Panc1 (cell line): ENCODE data around the gene JHY. TPM values are rescaled to one million over a fixed set of nuclear protein-coding genes. Genes with fewer than 3 reads are reported as not detected.

Experiments used
- ATAC-seq: fragments of 200-7000 bp; cut with Tn5 transposase; 2 replicates; pipeline ENCODE4 v1.9.1; 2020; ENCODE audit warnings: mild to moderate bottlenecking, moderate library complexity
- BruUV-seq: library from RNA; stranded (reverse); fragments of 400-500 nt; replicated peaks from 2 replicates; lab custom pipeline; 2021; lab: Mats Ljungman, UMichigan
- CTCF ChIA-PET: fragments of 300-600 bp; sonication (Branson Sonifier 250); formaldehyde crosslinking; loops from one replicate; lab custom pipeline; 2022; ENCODE audit warnings: antibody characterized with exemption; lab: Charles Lee
- POLR2A ChIA-PET: fragments of 300-600 bp; sonication (Branson Sonifier 250); formaldehyde crosslinking; loops from one replicate; lab custom pipeline; 2022; ENCODE audit warnings: antibody characterized with exemption; lab: Charles Lee
- DNase-seq: peaks from one replicate; pipeline ENCODE4 v3.0.0-alpha.2; 2010; ENCODE audit warnings: low read depth, low spot score
- H3K27ac ChIP-seq: 2 replicates; pipeline ENCODE4 v1.5.1; 2011; ENCODE audit warnings: mild to moderate bottlenecking, low read length, inconsistent platforms
- H3K27me3 ChIP-seq: fragments of 200-500 bp; sonication (Bioruptor generic); 2 replicates; pipeline ENCODE4 v1.6.0; 2014; ENCODE audit warnings: low read length, inconsistent platforms; ENCODE audit not compliant: control insufficient read depth, insufficient read depth
- H3K36me3 ChIP-seq: fragments of 200-500 bp; sonication (Bioruptor generic); 2 replicates; pipeline ENCODE4 v1.5.1; 2014; ENCODE audit warnings: inconsistent platforms, mild to moderate bottlenecking, low read length, moderate library complexity; ENCODE audit not compliant: control insufficient read depth, insufficient read depth
- H3K4me1 ChIP-seq: 2 replicates; pipeline ENCODE4 v1.5.1; 2011; ENCODE audit warnings: inconsistent platforms, mild to moderate bottlenecking, low read length, moderate library complexity; ENCODE audit not compliant: control insufficient read depth, insufficient read depth
- H3K4me3 ChIP-seq, 2 experiments: 2 replicates each; pipeline ENCODE4 v1.5.1; 2011 to 2012; ENCODE audit warnings: low read depth in 2 of 2, low read length in 2 of 2, mild to moderate bottlenecking in 2 of 2, inconsistent platforms in 1 of 2, moderate library complexity in 1 of 2
- H3K9me3 ChIP-seq: fragments of 200-500 bp; sonication (Bioruptor generic); 2 replicates; pipeline ENCODE4 v1.5.1; 2014; ENCODE audit warnings: low read depth, mild to moderate bottlenecking, inconsistent platforms, low read length, moderate library complexity; ENCODE audit not compliant: control insufficient read depth, insufficient read depth
- CTCF ChIP-seq: fragments of 450-650 bp; IDR thresholded peaks from 2 replicates; pipeline ENCODE4 v1.5.1; 2017; ENCODE audit warnings: mild to moderate bottlenecking
- POLR2AphosphoS5 ChIP-seq: IDR thresholded peaks from 2 replicates; pipeline ENCODE4 v1.6.1; 2012; ENCODE audit warnings: mild to moderate bottlenecking, low read depth, low read length, moderate library complexity
- REST ChIP-seq, 2 experiments: IDR thresholded peaks; 2 replicates each; pipeline ENCODE4 v1.6.1; 2011 to 2012; ENCODE audit warnings: low read depth in 2 of 2, control low read depth in 1 of 2, low read length in 1 of 2, mild to moderate bottlenecking in 1 of 2, moderate library complexity in 1 of 2; ENCODE audit not compliant: insufficient read depth in 1 of 2
- SIN3A ChIP-seq: IDR thresholded peaks from 2 replicates; pipeline ENCODE4 v1.6.1; 2012; ENCODE audit warnings: low read depth, mild to moderate bottlenecking, low read length, moderate library complexity, borderline replicate concordance; ENCODE audit not compliant: insufficient read depth
- TCF7L2 ChIP-seq: IDR thresholded peaks from 2 replicates; pipeline ENCODE4 v1.6.1; 2011; ENCODE audit warnings: mild to moderate bottlenecking, low read depth, low read length, inconsistent platforms
- in situ Hi-C: cut with HindIII; loops from 2 replicates; pipeline ENCODE4 v1.10.0; 2016; ENCODE audit warnings: low sequenced_read_pairs, low pct_unique_long_range_greater_than_20kb
- intact Hi-C: fragments of 100-400 bp; cut with micrococcal nuclease; formaldehyde crosslinking; loops from one replicate; pipeline ENCODE4 v1.10.0; 2022; ENCODE audit not compliant: unreplicated experiment
- total RNA-seq: library from RNA; stranded (reverse); gene quantifications from one replicate; pipeline ENCODE4 v1.2.1, GENCODE V29; 2021; ENCODE audit not compliant: unreplicated experiment

JHY gene
- total RNA-seq, 1 experiment from 2014 or later = 10.1 TPM

- peak overlapping the region; percentile 29 to 39 for H3K4me3 ChIP-seq
- in situ Hi-C loops (no loop called here), intact Hi-C loops (no loop called here)
- peaks cover 80% of the 10 kb centered on the region for H3K27me3 ChIP-seq
- no peak for DNase-seq
- TF ChIP-seq POLR2AphosphoS5 = no peak
- TF ChIP-seq CTCF = no peak
- no peak for TF ChIP-seq SIN3A
- TF ChIP-seq TCF7L2 = no peak
- no peak for TF ChIP-seq REST (IDR thresholded peaks at IDR 0.05; ENCODE audit: insufficient read depth in 1 of 2, low read depth in 2 of 2, low read length in 1 of 2)
- BruUV-seq = no TSS peak
- peak; percentile 48 for ATAC-seq
- ChIA-PET POLR2A (no interaction called here), CTCF (interaction anchor here (0.6 to 0.7 kb wide), 2 partner anchors 48 to 113 kb away, joined by 3 to 6 read pairs; no protein-coding TSS in a partner anchor)
- H3K27ac ChIP-seq = no peak overlapping the region
- peaks cover 10% of the 10 kb centered on the region; the same call in 1 of the 2 replicates for H3K4me1 ChIP-seq
- no peaks in the 10 kb centered on the region for H3K9me3 ChIP-seq
- H3K36me3 ChIP-seq = no peaks in the 10 kb centered on the region
Observed at GRCh38 chr11:122976734-122977469, 94.3 kb downstream of the JHY start.

- DNase-seq = no peak
- Histone ChIP-seq H3K4me1 (peaks cover 10% of the 10 kb centered on the region; the same call in 1 of the 2 replicates), H3K36me3 (no peaks in the 10 kb centered on the region), H3K27me3 (peaks cover 87% of the 10 kb centered on the region), H3K9me3 (no peaks in the 10 kb centered on the region), H3K27ac (no peak overlapping the region), H3K4me3 (peak overlapping the region; percentile 29 to 39)
- intact Hi-C loops = no loop called here
- in situ Hi-C loops = no loop called here
- ChIA-PET POLR2A (no interaction called here), CTCF (interaction anchor here (0.7 kb wide), 1 partner anchor 48 kb away, joined by 6 read pairs; no protein-coding TSS in a partner anchor)
- no TSS peak for BruUV-seq
- no peak for TF ChIP-seq SIN3A
- TF ChIP-seq CTCF = no peak
- TF ChIP-seq TCF7L2 = no peak
- TF ChIP-seq REST (IDR thresholded peaks at IDR 0.05; ENCODE audit: insufficient read depth in 1 of 2, low read depth in 2 of 2, low read length in 1 of 2) = no peak
- TF ChIP-seq POLR2AphosphoS5 = no peak
- peak; percentile 73 for ATAC-seq
Observed at GRCh38 chr11:122977470-122978298, 95.1 kb downstream of the JHY start.
